G401.6 (cell line): Measurements from ENCODE around the gene RUVBL2.

Experiments used
- FAIRE-seq: peaks from 2 replicates; lab custom pipeline; 2012; peaks lifted over from hg19 to GRCh38; lab: Jason Lieb, UNC

RUVBL2 gene

GRCh38 chr19:48964205-48965039 lies 29.3 kb upstream of the RUVBL2 start:
- FAIRE-seq: no peak

GRCh38 chr19:48965040-48965805 lies 28.5 kb upstream of the RUVBL2 start, which contains the start of gene FTL:
TSS of gene FTL (plus strand) at chr19:48965309. CDS start at chr19:48965508, 199 bp downstream.
- FAIRE-seq: peak; percentile 96

GRCh38 chr19:48965806-48966540 lies 27.7 kb upstream of the RUVBL2 start:
- no peak for FAIRE-seq

- FAIRE-seq: no peak
Observed at GRCh38 chr19:48966541-48967345, 26.9 kb upstream of the RUVBL2 start.

- FAIRE-seq: peak; percentile 36
Observed at GRCh38 chr19:48967346-48968178, 26.1 kb upstream of the RUVBL2 start.

- no peak for FAIRE-seq
Observed at GRCh38 chr19:48968179-48968661, 25.5 kb upstream of the RUVBL2 start.

- no peak for FAIRE-seq
Observed at GRCh38 chr19:48968813-48969218, 24.9 kb upstream of the RUVBL2 start.

GRCh38 chr19:48969276-48970138 lies 24.2 kb upstream of the RUVBL2 start:
- peak; percentile 98 for FAIRE-seq

GRCh38 chr19:48970139-48970766 lies 23.4 kb upstream of the RUVBL2 start:
- FAIRE-seq: no peak

GRCh38 chr19:48970923-48971395 lies 22.7 kb upstream of the RUVBL2 start:
- peak; percentile 90 for FAIRE-seq

- FAIRE-seq: no peak
Observed at GRCh38 chr19:48975947-48976847, 17.5 kb upstream of the RUVBL2 start.

- FAIRE-seq: no peak
Observed at GRCh38 chr19:48977061-48977460, 16.6 kb upstream of the RUVBL2 start.

- FAIRE-seq: no peak
Observed at GRCh38 chr19:48982280-48982679, 11.4 kb upstream of the RUVBL2 start.

- FAIRE-seq: no peak
Observed at GRCh38 chr19:48985711-48986110, 8.0 kb upstream of the RUVBL2 start.

GRCh38 chr19:48986211-48986610 lies 7.5 kb upstream of the RUVBL2 start:
- FAIRE-seq: no peak

- FAIRE-seq: no peak
Observed at GRCh38 chr19:48987323-48987722, 6.4 kb upstream of the RUVBL2 start.

- no peak for FAIRE-seq
Observed at GRCh38 chr19:48988286-48988685, 5.4 kb upstream of the RUVBL2 start.

- no peak for FAIRE-seq
Observed at GRCh38 chr19:48988860-48989259, 4.8 kb upstream of the RUVBL2 start.
